Measurements from ENCODE around the gene CLDN22. TPM values are rescaled to one million over a fixed set of nuclear protein-coding genes. Genes with fewer than 3 reads are reported as not detected.

Gene CLDN22
- total and polyA plus RNA-seq, 9 of the 15 experiments (the other 6 are each of a cell fraction or from before 2014, with no cell fraction given): 0.21 TPM; not detected in 8

GRCh38 chr4:183348706-183349659 lies 28.9 kb upstream of the CLDN22 start (continued):
- TF ChIP-seq, protein P1, sequence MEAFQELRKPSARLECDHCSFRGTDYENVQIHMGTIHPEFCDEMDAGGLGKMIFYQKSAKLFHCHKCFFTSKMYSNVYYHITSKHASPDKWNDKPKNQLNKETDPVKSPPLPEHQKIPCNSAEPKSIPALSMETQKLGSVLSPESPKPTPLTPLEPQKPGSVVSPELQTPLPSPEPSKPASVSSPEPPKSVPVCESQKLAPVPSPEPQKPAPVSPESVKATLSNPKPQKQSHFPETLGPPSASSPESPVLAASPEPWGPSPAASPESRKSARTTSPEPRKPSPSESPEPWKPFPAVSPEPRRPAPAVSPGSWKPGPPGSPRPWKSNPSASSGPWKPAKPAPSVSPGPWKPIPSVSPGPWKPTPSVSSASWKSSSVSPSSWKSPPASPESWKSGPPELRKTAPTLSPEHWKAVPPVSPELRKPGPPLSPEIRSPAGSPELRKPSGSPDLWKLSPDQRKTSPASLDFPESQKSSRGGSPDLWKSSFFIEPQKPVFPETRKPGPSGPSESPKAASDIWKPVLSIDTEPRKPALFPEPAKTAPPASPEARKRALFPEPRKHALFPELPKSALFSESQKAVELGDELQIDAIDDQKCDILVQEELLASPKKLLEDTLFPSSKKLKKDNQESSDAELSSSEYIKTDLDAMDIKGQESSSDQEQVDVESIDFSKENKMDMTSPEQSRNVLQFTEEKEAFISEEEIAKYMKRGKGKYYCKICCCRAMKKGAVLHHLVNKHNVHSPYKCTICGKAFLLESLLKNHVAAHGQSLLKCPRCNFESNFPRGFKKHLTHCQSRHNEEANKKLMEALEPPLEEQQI (IDR thresholded peaks at IDR 0.05): no peak
- no peak for TF ChIP-seq MIER1 (IDR thresholded peaks at IDR 0.05; ENCODE audit: low read depth)
- TF ChIP-seq CCNT2 (IDR thresholded peaks at IDR 0.05; ENCODE audit: borderline replicate concordance, extremely low read depth, insufficient read length, low read depth, low read length): no peak
- TF ChIP-seq, protein P2, sequence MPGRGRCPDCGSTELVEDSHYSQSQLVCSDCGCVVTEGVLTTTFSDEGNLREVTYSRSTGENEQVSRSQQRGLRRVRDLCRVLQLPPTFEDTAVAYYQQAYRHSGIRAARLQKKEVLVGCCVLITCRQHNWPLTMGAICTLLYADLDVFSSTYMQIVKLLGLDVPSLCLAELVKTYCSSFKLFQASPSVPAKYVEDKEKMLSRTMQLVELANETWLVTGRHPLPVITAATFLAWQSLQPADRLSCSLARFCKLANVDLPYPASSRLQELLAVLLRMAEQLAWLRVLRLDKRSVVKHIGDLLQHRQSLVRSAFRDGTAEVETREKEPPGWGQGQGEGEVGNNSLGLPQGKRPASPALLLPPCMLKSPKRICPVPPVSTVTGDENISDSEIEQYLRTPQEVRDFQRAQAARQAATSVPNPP (IDR thresholded peaks at IDR 0.05; ENCODE audit: borderline replicate concordance, insufficient read depth, insufficient read length): no peak
- TF ChIP-seq NFYB (IDR thresholded peaks at IDR 0.05; ENCODE audit: extremely low read depth, insufficient read length): no peak
- peak; percentile 96 for TF ChIP-seq ZFP1 (CRISPR knock-in tag; IDR thresholded peaks at IDR 0.05)
- TF ChIP-seq LCOR (CRISPR knock-in tag; IDR thresholded peaks at IDR 0.05): peak; percentile 90
- TF ChIP-seq TEAD1 (CRISPR knock-in tag; IDR thresholded peaks at IDR 0.05): peak; percentile 30 to 100; a peak in 3 of 4 replicates
- TF ChIP-seq, protein P3, sequence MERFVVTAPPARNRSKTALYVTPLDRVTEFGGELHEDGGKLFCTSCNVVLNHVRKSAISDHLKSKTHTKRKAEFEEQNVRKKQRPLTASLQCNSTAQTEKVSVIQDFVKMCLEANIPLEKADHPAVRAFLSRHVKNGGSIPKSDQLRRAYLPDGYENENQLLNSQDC (CRISPR knock-in tag; IDR thresholded peaks at IDR 0.05): no peak
- peak; percentile 91 for TF ChIP-seq NFE2L1 (tag; IDR thresholded peaks at IDR 0.05; ENCODE audit: borderline replicate concordance, low read depth)
- no peak for TF ChIP-seq SETDB1 (IDR thresholded peaks at IDR 0.05; ENCODE audit: low read length)
- no peak; the same call in 1 of the 2 replicates for TF ChIP-seq SP1 (CRISPR knock-in tag; IDR thresholded peaks at IDR 0.05)
- TF ChIP-seq ID3 (CRISPR knock-in tag; IDR thresholded peaks at IDR 0.05): peak; percentile 99
- peak; percentile 100 for TF ChIP-seq ID3 (tag; IDR thresholded peaks at IDR 0.05)
- TF ChIP-seq ZNF695 (CRISPR knock-in tag; IDR thresholded peaks at IDR 0.05): peak; percentile 94
- peak; percentile 97 for TF ChIP-seq ZNF79 (CRISPR knock-in tag; IDR thresholded peaks at IDR 0.05; ENCODE audit: low read depth)
- peak; percentile 58; the same call in 1 of the 2 replicates for TF ChIP-seq NR2C1 (IDR thresholded peaks at IDR 0.05)
- peak; percentile 98 for TF ChIP-seq NR2C1 (tag; IDR thresholded peaks at IDR 0.05)
- TF ChIP-seq GABPA (tag; conservative IDR thresholded peaks at IDR 0.05; ENCODE audit: low read depth): peak; percentile 71
- no peak for TF ChIP-seq CBX8 (IDR thresholded peaks at IDR 0.05; ENCODE audit: borderline replicate concordance, extremely low read depth, low read depth, low read length, poor library complexity, severe bottlenecking)
- TF ChIP-seq POLR2H (tag; IDR thresholded peaks at IDR 0.05; ENCODE audit: low read depth): peak; percentile 92

Measured in K562 (cell line).